GM21423 (cell line): ENCODE measurements around the gene SLC18A3.
A peak's percentile ranks its signal among the peaks of the same experiment; 100 is the strongest.

Source experiments
- ATAC-seq: cut with Tn5 transposase; IDR thresholded peaks from one replicate; pipeline ENCODE4 v1.9.1; 2021; ENCODE audit warnings: mild to moderate bottlenecking, moderate library complexity; ENCODE audit not compliant: unreplicated experiment

The SLC18A3 gene

GRCh38 chr10:49595713-49596492 is 14.2 kb upstream of the SLC18A3 start:
- ATAC-seq, result no peak

GRCh38 chr10:49596493-49596809 is 13.7 kb upstream of the SLC18A3 start:
- no peak for ATAC-seq

GRCh38 chr10:49596836-49597235 is 13.3 kb upstream of the SLC18A3 start:
- ATAC-seq, result no peak

- no peak for ATAC-seq
Measured at GRCh38 chr10:49597426-49598163, 12.5 kb upstream of the SLC18A3 start.

- ATAC-seq, result no peak
Measured at GRCh38 chr10:49598164-49598856, 11.8 kb upstream of the SLC18A3 start.

GRCh38 chr10:49598986-49599385 is 11.1 kb upstream of the SLC18A3 start:
- ATAC-seq, result no peak

- ATAC-seq, result no peak
Measured at GRCh38 chr10:49599546-49599945, 10.6 kb upstream of the SLC18A3 start.

GRCh38 chr10:49600046-49600445 is 10.1 kb upstream of the SLC18A3 start:
- no peak for ATAC-seq

- ATAC-seq, result no peak
Measured at GRCh38 chr10:49600781-49601400, 9.2 kb upstream of the SLC18A3 start.

GRCh38 chr10:49601857-49602256 is 8.3 kb upstream of the SLC18A3 start:
- ATAC-seq, result no peak

GRCh38 chr10:49602380-49603023 is 7.6 kb upstream of the SLC18A3 start:
- no peak for ATAC-seq

- ATAC-seq, result no peak
Measured at GRCh38 chr10:49605216-49605938, 4.7 kb upstream of the SLC18A3 start.

- no peak for ATAC-seq
Measured at GRCh38 chr10:49605939-49606509, 4.1 kb upstream of the SLC18A3 start.

- peak; percentile 75 for ATAC-seq
Measured at GRCh38 chr10:49606981-49607535, 3.1 kb upstream of the SLC18A3 start.

- no peak for ATAC-seq
Measured at GRCh38 chr10:49608166-49609005, 1.7 kb upstream of the SLC18A3 start.

- no peak for ATAC-seq
Measured at GRCh38 chr10:49609006-49609282, 1.2 kb upstream of the SLC18A3 start.

GRCh38 chr10:49609283-49610113 is 612 bp upstream of the SLC18A3 start:
- ATAC-seq, result no peak
